ENCODE results near the gene STX8.

The STX8 gene

DNA sequence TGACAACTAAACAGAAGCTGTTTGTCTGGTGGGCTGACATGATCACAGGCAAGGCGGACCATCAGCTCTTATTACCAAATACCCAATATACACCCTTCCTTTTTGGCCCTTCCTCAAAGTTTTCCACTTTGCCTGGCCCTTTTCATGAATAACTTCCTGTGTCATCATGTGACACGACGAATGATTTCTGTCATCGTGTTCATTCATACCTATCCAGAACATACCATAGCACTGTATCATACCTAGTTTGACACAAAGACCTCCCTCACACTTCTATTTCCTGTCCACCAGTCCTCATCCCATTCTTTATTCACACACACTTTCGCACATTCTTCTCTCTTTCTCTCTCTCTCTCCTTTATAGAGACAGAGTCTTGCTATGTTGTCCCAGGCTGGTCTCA lies 131.8 kb downstream of the STX8 start:
- no peak for DNase-seq (ENCODE audit: low read depth in 2 of 2)

DNA sequence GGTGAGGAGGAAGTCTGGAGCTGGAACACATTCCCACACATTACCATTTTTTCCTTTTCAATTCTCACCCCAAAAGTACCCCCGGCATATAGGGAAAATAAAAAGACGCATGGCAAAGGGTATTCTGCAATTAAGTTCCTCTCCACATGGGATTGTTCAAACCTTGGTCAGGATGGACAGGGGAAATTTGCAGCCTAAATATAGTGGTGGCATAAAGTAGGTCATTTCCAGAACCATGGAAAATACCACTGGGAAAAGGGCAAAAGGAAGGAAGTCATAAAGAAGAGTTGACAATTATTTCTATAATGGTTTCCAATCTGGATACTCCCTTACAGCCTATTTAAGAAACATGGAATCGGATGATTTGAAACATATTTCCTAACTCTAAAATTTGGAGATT lies 135.8 kb downstream of the STX8 start:
- DNase-seq (ENCODE audit: low read depth in 2 of 2) = no peak

DNA sequence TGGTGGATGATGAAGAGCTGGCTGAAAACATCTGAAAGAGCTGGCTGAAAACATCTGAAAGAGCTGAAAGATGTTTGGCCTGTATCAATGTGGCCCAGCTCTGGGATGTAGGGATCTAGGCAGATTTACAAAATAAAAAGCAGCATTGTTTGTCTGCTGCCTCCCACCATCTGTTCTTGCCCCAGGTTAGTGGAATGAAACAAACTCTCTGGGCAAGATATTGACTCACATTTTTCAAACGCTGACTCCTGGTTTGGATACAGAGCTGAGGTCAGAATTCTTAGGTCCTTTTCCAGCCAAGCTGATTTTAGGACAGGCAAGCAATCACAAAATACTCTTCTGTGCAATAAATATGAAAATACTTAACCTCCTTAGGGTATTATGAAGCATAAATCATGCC lies 139.0 kb downstream of the STX8 start:
- no peak for DNase-seq (ENCODE audit: low read depth in 2 of 2)

DNA sequence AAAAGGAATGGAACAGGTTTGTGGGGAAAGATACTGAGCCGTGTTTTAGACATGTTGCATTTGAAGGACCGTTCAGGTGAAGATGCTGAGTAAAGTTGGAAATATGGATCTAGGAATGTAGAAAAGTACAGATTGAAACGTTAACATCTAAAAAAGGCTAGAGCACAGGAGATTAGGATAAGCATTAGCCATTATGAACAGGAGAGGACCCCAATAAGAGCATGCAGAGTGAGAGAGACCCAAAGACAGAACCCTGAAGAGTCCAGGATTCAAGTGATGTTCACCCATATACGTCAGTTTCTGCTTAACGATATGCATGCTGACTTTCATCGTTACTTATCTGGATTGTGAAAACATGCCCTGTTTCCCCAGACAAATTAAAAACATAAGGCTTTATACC lies 140.5 kb downstream of the STX8 start:
- DNase-seq (ENCODE audit: low read depth in 2 of 2) = no peak

DNA sequence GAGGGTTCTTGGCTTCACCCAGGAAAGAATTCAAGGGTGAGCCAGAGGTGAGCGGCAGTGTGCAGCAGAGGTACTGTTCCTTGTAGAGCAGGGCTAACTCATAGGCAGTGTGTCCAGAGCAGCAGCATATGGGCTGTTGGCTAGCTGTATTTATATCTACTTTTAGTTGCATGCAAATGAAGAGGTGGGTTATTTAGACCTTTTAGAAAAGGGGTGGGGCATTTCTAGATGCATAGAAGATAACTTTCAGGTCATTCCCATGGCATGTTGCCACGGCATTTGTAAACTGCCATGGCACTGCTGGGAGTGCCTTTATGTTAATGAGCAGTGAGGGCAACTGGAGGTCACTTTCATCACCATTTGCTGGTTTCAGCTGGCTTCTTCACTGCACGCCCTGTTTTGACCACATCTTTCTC lies 141.0 kb downstream of the STX8 start:
- DNase-seq (ENCODE audit: low read depth in 2 of 2) = no peak

DNA sequence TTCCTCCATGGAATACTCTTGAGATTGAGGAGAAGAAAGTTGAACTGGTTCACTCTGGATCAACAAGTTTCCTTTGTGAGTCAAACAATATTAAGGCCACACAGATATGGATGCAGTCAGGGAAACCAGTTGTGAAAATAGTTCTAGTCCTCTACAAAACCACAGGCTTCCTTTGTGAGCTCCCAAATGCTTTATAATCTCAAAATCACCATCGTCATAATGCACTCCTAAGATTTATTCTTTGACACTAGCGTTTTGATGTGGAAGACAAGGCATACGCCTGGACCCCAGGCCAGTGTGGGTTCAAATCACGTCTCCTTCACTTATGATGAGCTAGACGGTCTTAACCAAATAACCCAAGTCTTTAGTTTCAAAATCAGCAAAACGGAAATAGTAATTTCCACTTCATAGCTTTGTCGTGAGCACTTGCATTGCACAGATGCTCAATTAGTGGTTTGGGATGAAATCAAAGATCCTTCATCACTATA lies 142.6 kb downstream of the STX8 start:
- DNase-seq (ENCODE audit: low read depth in 2 of 2) = no peak

DNA sequence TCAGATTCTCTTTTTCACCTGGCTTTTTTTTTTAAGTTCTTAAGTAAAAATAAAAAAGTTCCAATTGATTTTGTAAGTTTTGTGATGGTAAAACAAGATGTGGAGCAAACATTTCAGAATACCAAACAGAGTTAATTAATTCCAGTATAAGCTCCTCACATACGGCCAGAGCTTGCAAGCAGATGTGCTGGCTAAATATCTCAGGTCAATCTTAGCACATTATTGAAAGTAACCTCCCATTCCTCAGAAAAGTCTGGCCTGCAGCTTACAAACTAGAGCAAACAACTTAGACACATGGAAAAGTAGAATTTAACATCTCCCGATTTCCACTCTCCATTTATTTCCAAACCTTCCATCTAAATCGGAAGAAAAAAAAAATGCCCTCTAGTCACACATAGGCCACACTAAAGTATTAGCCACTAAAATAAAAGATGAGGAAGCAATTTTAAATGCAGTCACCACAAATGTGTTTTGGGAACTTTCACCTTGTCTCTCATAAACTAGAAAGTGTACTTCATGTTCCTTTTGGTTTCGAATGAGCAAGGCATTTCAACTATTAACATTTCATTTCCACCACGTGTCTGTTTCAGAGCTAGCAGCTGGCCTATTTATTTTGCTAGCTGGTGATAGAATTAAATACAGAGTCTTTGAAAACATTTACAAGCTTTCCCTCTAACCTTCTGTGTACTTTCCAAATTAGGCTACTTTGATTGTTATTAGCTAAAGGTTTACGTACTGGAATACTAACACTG lies 143.3 kb downstream of the STX8 start:
- DNase-seq (ENCODE audit: low read depth in 2 of 2) = no peak

DNA sequence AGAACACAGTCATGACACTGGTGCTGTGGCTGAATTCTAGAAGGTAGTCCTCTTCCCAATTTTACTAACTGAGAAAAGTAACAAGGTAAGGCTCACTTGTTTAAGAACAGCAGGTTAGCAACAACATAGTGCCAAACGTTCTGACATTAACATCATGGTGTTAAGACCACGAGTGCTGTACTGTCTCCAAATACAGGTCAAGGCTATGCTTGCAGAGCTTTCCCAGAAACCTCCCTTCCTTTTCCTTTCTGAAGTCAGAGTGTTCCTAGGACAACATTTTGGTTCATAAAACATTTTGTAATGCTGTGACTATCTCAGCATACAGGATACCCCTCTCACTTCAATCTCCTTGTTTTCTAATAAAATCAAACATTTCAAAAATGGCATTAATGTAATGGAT lies 144.0 kb downstream of the STX8 start:
- no peak for DNase-seq (ENCODE audit: low read depth in 2 of 2)

DNA sequence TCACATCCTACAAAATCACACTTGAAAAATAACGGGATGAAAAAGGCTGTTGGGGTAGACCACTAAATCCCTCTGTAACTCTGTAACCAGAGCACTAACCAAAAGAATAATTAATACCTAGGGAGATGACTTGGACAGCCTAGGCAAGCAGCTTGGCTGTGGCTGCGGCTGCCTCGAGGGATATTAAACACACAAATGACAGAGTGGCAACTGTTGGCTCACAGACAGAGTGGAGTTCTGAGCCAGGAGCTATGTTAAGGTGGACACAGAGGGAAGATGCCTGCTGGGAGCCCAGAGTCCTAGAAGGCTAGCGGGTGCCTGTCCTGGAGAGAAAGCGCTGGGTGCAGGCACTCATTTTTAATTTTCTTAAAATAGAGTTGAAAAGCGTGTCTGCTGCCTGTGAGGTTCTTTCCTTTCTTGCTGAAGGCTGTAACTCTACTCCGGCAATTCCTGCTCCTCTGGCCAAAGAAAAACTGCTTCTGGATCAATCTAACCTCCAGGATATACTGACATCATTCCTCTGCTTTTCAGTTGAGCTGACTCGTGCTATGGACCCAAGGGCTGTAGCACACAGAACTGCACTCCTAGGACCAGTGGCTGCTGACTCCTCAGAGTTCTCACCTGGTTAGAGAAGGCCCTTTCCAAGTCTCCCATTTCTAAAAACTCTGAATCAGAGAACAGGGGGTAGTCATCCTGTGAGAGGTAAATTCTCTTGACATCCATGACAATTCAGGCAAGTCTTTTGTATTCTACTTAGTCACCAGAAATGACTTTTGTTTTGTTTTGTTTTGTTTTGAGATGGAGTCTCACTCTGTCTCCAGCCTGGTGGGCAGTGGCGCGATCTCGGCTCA lies 147.9 kb downstream of the STX8 start:
- no peak for DNase-seq (ENCODE audit: low read depth in 2 of 2)

DNA sequence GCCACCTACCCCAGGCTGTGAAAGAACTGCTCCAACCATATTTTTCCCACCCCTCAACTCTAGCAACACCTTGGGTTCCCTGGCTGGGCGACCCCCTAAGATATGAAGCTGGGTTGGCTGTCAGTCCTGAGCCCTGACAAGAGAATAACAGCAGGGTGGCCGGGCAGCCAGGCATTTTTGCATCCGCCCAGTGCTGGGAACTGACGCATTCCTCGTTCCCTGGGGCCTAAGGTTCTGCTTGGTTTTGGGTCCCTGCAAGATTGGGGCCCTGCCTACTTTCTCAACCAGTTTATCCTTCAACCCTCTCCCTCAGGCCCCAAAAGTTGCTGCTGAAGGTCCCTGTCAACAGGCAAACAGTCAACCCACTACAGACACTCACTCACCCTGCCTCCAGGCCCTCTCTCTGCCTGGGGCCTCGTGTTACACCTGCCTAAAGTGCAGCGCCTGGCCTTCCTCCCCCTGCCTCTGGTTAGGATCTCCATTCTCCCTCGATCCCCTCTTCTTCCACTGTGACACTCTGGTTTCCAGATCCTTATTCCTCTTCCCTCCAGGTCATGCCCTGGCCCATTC lies 151.5 kb downstream of the STX8 start:
- DNase-seq (ENCODE audit: low read depth in 2 of 2) = no peak

DNA sequence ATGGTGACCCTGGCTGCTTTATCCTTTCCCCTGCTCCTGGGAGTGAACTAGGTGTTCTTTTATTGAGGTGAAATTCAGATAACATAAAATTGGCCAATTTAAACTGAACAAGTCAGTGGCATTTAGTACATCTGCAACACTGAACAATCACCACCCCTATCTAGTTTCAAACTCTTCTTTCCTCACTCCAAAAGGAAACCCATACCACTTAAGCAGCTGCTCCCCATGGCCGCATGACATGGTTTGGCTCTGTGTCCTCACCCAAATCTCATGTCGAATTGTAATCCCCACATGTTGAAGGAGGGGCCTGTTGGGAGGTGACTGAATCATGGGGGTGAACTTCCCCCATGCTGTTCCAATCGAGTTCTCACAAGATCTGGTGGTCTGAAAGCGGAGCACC lies 154.1 kb downstream of the STX8 start:
- no peak for DNase-seq (ENCODE audit: low read depth in 2 of 2)

DNA sequence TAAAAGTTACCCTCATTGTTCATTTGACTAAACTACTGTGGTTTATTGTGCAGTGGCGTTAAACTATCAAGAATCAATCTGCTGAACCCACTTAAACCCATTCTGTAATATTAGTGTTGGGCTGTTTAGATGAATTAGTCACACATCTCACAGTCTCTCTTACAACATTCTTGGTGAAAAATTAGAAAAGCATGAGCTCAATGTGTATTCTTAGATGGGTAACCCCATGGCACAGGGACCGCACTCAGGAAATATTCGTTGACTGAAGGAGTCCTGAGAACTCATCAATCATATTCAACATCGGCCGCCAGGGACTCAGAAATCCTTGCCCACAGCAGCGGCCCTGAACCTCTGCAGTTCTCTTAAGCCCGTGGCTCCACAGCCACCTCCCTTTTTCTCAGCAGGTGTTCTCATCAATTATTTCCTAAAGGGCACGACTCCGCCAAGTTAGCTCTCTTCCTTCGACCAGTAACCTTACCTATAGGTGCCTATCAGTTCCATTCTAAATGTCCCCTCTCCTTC lies 155.6 kb downstream of the STX8 start:
- DNase-seq (ENCODE audit: low read depth in 2 of 2) = no peak

DNA sequence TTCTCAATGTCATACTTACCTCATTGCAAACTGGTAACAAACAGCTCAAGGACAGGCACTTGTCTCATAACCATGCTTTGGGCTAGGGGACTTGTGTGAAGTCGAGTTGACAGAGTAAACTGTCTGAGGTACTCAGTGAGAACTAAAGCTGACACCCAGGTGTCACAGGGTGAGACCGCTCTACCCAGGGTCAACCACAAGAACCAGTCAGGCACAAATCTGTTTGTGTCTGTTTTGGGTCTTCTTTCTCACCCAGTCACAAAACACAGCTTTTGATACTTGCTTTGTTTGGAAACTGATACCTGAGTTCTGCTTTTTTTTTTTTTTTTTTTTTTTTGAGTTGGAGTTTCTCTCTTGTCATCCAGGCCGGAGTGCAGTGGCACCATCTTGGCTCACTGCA lies 161.1 kb downstream of the STX8 start:
- DNase-seq (ENCODE audit: low read depth in 2 of 2) = no peak

DNA sequence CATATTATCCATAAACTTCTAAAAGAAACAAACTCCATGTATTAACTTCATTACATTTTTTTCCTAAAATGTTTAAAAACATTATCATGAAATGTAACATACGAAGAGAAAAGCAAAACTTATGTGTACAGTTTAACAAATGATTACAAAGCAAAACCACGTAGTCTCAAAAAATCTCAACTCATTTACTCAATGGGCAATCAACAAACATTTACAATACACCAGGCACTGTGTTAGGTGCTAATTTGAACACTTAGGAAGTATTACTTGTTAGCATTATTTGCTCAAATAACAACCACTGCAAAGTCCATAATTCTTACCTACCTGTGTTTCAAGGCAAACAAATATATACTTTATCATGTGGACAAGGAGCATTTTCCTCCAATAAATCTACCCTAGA lies 164.9 kb downstream of the STX8 start:
- DNase-seq (ENCODE audit: low read depth in 2 of 2) = no peak

DNA sequence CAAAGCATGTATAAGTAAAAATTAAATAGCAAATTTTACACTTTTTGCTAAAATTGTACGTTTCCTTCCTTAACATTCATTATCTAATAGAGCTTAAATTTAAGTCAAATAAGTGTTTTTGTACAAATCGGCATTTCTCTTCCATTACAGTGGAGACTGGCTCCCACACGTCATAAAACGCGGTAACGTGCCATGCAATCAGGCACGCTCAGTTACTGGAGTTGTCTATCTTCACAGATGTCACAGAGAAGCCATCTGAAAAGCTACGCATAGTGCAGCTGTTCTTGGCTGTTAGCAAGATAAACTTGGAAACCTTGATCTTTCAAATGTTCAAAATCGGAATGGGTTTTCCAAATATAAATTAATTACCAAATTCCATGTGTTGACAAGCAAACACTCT lies 165.3 kb downstream of the STX8 start:
- DNase-seq (ENCODE audit: low read depth in 2 of 2) = no peak

DNA sequence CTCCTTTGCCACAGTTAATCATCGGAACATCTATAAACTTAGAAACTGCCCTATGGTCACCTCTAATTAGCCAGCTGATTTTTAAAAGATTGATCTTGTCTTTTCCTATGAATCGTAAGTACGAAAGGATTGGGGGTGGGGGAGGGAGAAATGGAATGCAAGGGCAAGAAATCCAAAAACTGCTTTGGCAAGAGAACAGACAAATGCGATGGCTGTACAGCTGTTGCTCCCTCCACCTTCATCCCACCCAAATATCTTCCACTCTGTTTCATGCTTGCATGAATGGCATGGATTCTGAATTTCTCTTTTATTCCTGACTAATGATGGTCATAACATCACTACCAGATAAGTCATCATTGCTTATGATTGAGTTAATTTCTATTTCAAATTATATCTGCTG lies 165.7 kb downstream of the STX8 start:
- DNase-seq (ENCODE audit: low read depth in 2 of 2) = no peak

DNA sequence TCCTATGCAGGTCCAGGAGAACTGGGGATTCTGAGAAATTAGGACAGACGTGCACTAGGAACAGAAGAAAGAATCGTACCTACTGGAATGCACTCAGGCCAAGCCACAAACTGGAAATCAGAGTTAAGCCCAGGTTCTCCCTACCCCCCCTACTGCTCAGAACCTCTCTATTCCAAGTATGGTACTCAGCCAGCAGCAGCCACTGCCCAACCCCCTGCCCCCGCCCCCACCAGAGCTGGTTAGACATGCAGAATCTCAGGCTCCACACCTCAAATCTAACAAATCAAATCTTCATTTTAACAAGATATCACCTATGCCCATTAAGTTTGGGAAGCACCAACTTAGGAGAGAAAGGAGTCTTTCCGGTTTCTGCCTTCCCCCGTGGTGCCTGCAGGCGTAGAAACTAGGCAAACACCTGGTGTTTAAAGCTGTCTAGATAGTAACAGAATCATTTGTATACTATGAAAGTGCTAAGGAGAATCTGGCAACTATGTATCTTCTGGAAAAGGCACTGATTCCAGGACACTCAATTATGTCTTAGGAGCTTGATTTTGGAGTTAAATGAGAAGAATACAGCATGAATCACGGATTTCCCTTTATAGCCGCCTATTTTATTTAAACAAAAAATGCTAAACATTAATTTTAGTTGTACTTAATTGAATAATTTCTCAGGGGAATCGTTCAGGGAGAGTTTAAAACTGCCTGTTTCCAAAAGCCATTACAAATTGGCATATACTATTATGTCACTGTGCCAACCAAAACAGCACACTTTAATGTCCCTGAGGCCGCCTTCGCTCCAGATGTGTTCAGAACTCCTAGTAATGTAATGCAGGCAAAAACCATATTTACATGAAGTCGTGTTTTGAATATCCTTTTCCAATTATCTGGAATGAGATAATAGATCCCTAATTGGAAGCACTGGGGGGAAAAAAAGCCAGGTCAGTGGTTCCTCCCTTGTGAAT lies 166.5 kb downstream of the STX8 start:
- DNase-seq (ENCODE audit: low read depth in 2 of 2) = no peak

DNA sequence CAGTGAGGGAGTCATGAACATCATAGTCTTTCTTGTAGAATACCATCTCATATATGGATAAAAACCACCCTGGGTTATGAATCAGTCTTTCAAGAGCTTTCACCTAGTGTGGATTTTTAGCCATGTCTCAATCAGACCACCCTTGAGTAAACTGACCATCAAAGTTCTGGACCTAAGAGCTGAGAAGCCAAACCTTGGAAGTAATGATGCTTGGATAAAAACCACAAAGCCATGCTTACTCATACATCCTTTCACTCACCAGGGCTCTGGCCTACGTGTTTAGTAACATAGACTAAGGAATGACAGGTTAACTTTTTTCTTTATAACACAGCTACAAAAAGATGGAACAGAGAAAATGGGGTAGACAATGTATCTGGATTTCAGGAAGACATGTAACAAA lies 167.2 kb downstream of the STX8 start:
- no peak for DNase-seq (ENCODE audit: low read depth in 2 of 2)

DNA sequence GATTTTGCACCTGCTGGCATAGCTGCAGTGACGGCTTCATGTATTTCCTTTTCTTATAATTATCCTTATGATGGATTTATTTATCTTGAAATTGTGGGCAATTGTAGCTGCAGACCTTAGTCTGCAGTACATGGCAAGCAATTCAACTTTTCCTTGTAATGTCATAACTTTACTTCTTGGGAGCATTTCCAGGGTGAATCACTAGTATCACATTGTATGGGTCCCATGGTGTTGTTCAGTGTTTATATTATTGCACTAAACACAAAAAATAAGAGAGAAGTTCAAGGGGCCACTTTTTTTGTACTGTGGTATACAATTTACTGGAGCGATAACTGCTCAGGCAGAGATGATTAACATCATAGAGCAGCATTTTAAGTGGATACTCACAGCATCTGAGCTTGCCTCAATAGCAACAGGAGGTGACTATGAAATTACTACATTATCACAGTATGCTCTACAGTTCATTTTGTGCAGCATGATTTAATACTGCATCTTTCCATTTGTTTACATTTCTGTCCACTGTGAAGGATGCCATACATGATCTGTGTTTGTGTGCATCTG lies 169.5 kb downstream of the STX8 start:
- DNase-seq (ENCODE audit: low read depth in 2 of 2) = no peak

DNA sequence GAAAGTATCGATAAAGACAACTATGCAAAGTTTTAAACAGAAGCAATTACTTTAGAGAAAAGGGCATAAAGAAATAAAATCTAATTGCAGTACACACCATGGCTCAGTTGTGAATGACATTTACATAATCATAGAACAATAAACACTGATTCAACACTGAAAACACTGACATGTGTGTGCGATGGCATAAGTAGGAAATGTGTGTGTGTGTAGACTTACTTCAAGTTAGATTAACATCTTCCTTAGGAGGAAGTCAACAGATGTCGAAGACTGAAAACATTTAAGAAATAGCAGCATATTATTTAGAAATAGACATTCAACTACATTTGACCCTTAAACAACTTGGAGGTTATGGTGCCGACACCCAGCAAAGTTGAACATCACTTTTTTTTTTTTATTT lies 172.4 kb downstream of the STX8 start:
- no peak for DNase-seq (ENCODE audit: low read depth in 2 of 2)

DNA sequence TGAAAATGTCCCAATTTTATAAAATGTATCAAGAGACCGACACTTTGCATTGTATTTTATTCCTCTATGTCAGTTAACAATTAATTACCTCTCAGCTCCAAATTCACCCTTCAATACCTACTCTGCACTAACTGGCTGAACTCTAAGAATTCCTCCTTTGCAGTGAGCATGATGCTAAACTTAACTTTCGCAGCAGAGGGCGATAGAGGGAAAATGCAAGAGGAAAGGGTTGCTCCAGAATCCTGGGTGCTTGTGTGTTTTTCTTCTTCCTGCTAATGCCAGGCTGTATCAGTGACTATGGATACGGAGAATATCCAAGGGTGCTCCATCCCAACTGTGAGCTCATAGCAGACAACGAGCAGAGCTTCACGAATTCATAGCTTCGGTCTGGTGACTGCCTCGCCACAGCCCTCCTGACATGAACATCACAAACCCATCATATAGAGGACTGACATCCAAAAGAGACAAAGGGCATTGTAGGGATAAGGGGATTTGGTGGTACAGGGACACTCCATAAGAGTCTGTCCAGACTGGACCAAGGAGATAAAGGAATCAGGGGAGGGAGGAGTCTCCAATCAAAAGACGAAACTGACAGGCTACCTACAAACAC lies 172.9 kb downstream of the STX8 start:
- DNase-seq (ENCODE audit: low read depth in 2 of 2) = no peak

All from stimulated activated CD8-positive, alpha-beta memory T cell treated with anti-CD3 and anti-CD28 coated beads, Interleukin-15, amount 100 ng/mL, for 4 hours (primary cell).